Raji (cell line): ENCODE measurements around the gene RAB43.

Source experiments
- POLR2A ChIP-seq: IDR thresholded peaks from 2 replicates; pipeline ENCODE4 v1.6.1; 2011; ENCODE audit warnings: low read depth, low read length, control low read depth; ENCODE audit not compliant: insufficient read depth

The RAB43 gene

DNA sequence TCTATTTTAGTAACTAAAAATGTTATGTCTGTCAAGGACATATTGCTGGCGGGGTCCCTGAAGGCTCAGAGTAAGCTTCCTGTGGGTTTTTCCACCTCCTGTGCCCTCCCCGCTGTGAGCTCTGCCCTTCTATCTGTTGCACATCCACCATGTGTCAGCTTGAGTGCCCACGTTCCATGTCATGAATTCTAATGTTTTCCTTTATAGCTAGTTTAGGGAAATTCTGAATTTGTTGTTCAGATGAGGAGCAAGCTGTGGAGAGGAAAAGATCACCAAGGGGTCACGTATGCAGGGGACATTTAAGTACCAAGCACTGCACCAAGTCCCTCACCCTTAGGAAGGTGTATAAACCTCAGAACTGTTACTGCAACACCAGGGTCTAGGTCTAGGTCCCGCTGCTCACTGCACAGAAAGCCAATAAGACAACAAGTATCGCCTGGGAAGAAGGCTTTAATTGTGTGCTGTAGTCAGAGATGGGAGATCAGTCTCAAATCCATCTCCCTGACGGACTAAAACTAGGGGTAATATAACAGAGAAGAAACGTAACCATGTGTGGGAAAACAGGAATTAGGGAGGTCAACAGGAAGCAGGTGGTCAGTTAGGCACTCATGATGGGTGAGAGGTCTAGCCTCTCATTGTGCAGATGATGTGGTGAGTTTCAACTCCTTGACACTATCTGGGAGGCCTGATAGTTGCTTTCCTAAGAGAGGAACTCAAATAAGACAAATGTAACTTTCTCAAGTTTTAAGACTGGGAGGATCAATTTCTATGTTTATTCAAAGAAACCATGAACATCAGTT lies 51.3 kb downstream of the RAB43 start:
- TF ChIP-seq POLR2A, result no peak

GRCh38 chr3:129068291-129068886 lies 53.2 kb downstream of the RAB43 start:
- TF ChIP-seq POLR2A, result no peak

DNA sequence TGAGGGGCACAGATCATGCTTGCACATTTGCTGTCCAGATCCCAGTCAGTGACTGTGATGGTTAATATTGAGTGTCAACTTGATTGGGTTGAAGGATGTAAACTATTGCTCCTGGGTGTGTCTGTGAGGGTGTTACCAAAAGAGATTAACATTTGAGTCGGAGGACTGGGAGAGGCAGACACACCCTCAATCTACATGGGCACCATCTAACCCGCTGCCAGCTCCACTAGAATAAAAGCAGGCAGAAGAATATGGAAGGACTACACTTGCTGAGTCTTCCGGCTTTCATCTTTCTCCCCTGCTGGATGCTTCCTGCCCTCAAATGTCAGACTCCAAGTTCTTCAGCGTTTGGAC lies 55.9 kb downstream of the RAB43 start:
- TF ChIP-seq POLR2A, result no peak

GRCh38 chr3:129065016-129065719 lies 56.4 kb downstream of the RAB43 start:
- TF ChIP-seq POLR2A, result no peak

DNA sequence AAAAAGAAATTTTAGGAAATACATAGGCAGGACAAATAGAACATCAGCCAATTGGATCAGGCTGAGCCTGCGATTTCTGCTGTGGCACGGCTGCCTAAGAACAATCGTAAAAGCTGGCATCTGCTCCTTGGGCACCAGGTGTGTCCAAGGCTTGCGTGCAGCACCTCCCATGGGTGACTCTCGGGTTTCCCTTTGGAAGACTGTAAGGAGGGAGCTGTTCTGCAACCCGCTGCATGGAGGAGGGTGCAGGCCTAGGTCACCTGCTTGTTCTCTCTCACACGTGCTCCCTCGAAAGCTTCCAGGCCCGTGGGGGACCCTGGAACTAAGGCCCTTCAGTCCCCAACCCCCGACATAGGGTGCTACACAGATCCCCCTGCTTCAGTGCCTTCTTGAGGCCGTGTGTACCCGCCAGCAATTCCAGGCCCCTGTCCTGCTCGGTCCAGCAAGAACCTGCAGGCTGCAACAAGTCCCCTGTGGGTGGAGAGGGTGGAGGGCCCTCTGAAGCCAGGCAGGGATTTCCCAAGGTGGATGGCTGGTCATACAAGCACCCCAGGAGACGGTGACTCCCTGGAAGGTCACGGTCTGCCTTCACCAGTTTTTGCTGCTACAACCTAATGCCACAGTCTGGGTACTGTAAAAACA lies 57.6 kb downstream of the RAB43 start:
- no peak for TF ChIP-seq POLR2A

- TF ChIP-seq POLR2A, result no peak
These were observed 58.4 kb downstream of the RAB43 start for GRCh38 chr3:129063091-129063640.

- TF ChIP-seq POLR2A, result no peak
These were observed 59.4 kb downstream of the RAB43 start for GRCh38 chr3:129061888-129062834.

- no peak for TF ChIP-seq POLR2A
These were observed 60.3 kb downstream of the RAB43 start for GRCh38 chr3:129061023-129061887.

DNA sequence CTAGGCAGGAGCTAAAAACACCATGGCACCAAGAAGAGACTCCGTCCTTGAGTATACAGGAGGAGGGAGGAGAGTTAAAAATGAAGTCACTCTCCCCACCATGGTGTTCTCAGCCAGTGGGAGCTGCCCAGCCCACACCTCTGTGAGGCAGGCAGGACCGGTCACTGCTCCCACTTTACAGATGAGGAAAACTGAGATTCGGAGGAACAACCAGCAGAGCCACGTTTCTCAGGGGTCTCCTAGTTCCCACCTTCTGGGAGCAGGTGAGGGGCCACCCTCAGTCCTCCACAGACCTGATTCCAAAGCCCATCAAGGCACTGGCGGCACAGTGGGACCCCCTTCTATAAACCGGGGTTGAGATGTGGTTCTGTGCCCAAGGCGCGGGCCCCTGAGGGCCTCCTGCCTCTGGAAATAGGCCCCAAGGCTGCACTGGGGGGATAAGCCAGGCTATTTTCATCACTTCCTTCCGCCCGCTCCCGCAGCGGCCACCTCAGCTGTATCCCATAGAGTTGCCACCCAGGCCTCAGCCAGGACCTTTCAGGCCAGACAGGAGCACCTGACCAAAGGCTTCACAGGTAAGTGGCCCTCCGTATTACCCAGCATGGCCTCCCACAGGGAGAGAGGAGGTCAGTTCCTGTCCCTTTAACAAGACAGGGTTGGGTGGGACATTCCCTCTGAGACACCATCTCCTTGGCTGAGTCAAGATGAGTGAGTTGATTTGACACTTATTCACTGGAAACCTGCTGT lies 61.2 kb downstream of the RAB43 start, which contains the start of gene GP9:
Gene GP9, plus strand, starts transcription at position 504 of the 747 bp plus-strand sequence. CDS start 961 bp downstream, outside the sequence.
- TF ChIP-seq POLR2A, result no peak

- TF ChIP-seq POLR2A, result no peak
These were observed 62.2 kb downstream of the RAB43 start for GRCh38 chr3:129059311-129059958.

DNA sequence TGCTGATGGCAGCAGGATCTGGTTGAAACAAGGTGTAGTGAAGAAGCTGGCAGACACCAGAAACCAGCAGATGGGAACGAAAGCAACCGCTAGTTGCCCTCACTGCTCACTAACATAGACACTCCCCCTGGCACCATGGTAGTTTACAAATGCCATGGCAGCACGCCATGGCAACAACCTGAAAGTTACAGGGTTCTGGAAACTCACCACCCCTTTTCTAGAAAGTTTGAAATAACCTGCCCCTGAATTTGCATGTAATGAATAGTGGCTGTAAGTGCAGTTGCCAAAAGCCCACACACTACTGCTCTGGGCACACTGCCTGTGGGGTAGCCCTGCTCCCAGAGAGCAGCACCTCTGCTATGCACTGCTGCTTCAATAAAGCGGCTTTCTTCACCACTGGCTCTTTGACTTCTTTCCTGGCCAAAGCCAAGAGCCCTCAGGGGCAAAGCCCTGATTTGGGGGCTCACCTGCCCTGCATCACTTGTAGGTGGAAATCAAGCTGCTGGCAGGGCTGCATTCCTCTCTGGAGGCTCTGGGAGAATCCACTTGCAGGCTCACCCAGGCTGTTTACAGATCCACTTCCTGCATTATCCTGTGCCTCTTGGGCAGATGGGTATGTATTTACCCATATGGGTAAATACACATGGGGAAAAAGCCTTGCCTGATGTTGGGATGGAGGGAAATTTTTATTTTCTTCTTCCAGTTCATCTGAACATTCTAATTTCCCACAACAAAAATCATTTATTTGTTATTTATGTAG lies 63.0 kb downstream of the RAB43 start:
- no peak for TF ChIP-seq POLR2A

DNA sequence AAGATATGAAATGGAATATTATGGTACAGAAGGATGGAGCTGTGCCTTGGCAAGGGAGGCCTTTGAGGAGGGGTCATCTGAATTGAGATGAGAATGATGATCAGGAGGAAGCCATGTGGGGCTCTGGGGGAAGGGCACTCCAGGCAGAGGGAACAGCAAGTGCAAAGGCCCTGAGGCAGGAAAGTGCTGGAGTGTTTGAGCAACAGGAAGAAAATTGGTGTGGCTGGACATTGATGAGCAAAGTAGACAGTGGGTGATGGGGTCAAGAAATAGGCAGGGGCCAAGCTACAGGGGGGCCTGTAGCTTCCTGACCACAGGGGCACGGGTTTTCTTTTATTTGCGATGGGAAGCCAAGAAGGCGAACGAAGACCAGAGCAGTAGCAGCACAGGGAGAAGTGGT lies 64.4 kb downstream of the RAB43 start:
- no peak for TF ChIP-seq POLR2A
